HCT116 (cell line): ENCODE data around the gene FAM98B.

ENCODE experiments used
- ELF1 ChIP-seq: IDR thresholded peaks from 2 replicates; pipeline ENCODE4 v1.6.1; 2012; ENCODE audit warnings: low read depth, borderline replicate concordance
- EZH2 ChIP-seq: fragments of 200-600 bp; sonication (generic); IDR thresholded peaks from 2 replicates; pipeline ENCODE4 v1.6.1; 2017; ENCODE audit warnings: antibody characterized with exemption, mixed run types
- POLR2A ChIP-seq: IDR thresholded peaks from 2 replicates; pipeline ENCODE4 v1.7.0; 2011; ENCODE audit warnings: borderline replicate concordance; ENCODE audit not compliant: insufficient read depth, insufficient read length; ENCODE audit errors: extremely low read depth
- POLR2AphosphoS5 ChIP-seq: IDR thresholded peaks from 2 replicates; pipeline ENCODE4 v1.6.1; 2011; ENCODE audit warnings: mild to moderate bottlenecking, low read depth, low read length, moderate library complexity
- RAD21 ChIP-seq: IDR thresholded peaks from 2 replicates; pipeline ENCODE4 v1.6.1; 2012; ENCODE audit warnings: low read depth, mild to moderate bottlenecking
- SIN3A ChIP-seq: IDR thresholded peaks from 2 replicates; pipeline ENCODE4 v1.6.1; 2012; ENCODE audit warnings: low read depth
- SP1 ChIP-seq: IDR thresholded peaks from 2 replicates; pipeline ENCODE4 v1.6.1; 2012; ENCODE audit warnings: low read depth
- ZFX ChIP-seq: fragments of 450-650 bp; IDR thresholded peaks from 2 replicates; pipeline ENCODE4 v1.6.1; 2017
- TF ChIP-seq, protein P1 (sequence below), 3 experiments: fragments of 200-600 bp in 1 of 3; sonication (generic) in 1 of 3; IDR thresholded peaks in 2 of 3; conservative IDR thresholded peaks in 1 of 3; 2 replicates each; pipeline ENCODE4 v1.5.1; 2012 to 2017; ENCODE audit warnings: low read depth in 2 of 3, low read length in 2 of 3, antibody characterized with exemption in 1 of 3, borderline replicate concordance in 1 of 3, control low read depth in 1 of 3, mild to moderate bottlenecking in 1 of 3, mixed read lengths in 1 of 3, mixed run types in 1 of 3, moderate library complexity in 1 of 3; ENCODE audit not compliant: insufficient read depth in 1 of 3
- TF ChIP-seq, protein P2 (sequence below): IDR thresholded peaks from 2 replicates; pipeline ENCODE4 v1.6.1; 2011; ENCODE audit warnings: mild to moderate bottlenecking, low read length, moderate library complexity; ENCODE audit not compliant: insufficient replicate concordance; ENCODE audit errors: extremely low read depth
- TF ChIP-seq, protein P3 (sequence below): IDR thresholded peaks from 2 replicates; pipeline ENCODE4 v1.6.1; 2012; ENCODE audit warnings: low read depth
- TF ChIP-seq, protein P4 (sequence below): IDR thresholded peaks from 2 replicates; pipeline ENCODE4 v1.6.1; 2012
- TF ChIP-seq, protein P5 (sequence below): IDR thresholded peaks from 2 replicates; pipeline ENCODE4 v1.6.1; 2012

DNA sequence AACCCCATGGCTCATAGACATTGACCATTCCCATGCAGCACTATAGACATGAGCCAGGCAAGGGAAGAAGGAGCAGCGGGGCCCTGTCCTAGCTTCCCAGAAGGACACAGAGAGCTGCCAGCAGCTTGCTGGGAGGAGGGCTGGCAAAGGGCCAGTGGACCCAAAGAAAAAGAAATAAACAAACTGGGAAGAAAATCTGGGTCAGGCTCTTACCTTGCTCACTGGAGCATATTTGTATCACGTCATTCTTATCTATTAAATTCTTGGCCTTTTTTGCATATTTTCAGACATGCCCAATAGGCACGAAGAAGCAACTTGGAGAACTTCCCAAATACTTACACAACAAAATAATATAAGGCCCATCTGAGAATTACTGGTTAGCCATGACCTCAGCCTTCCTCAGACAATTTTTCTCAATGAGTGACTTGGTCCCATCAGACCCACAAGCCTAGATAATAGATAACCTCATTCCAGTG is 82.3 kb downstream of the FAM98B start:
- TF ChIP-seq, protein P1, sequence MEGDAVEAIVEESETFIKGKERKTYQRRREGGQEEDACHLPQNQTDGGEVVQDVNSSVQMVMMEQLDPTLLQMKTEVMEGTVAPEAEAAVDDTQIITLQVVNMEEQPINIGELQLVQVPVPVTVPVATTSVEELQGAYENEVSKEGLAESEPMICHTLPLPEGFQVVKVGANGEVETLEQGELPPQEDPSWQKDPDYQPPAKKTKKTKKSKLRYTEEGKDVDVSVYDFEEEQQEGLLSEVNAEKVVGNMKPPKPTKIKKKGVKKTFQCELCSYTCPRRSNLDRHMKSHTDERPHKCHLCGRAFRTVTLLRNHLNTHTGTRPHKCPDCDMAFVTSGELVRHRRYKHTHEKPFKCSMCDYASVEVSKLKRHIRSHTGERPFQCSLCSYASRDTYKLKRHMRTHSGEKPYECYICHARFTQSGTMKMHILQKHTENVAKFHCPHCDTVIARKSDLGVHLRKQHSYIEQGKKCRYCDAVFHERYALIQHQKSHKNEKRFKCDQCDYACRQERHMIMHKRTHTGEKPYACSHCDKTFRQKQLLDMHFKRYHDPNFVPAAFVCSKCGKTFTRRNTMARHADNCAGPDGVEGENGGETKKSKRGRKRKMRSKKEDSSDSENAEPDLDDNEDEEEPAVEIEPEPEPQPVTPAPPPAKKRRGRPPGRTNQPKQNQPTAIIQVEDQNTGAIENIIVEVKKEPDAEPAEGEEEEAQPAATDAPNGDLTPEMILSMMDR (IDR thresholded peaks at IDR 0.05 in 2 of 3, conservative IDR thresholded peaks at IDR 0.05 in 1 of 3; ENCODE audit: borderline replicate concordance in 1 of 3, insufficient read depth in 1 of 3, low read depth in 2 of 3, low read length in 2 of 3), result no peak
- TF ChIP-seq, protein P2, sequence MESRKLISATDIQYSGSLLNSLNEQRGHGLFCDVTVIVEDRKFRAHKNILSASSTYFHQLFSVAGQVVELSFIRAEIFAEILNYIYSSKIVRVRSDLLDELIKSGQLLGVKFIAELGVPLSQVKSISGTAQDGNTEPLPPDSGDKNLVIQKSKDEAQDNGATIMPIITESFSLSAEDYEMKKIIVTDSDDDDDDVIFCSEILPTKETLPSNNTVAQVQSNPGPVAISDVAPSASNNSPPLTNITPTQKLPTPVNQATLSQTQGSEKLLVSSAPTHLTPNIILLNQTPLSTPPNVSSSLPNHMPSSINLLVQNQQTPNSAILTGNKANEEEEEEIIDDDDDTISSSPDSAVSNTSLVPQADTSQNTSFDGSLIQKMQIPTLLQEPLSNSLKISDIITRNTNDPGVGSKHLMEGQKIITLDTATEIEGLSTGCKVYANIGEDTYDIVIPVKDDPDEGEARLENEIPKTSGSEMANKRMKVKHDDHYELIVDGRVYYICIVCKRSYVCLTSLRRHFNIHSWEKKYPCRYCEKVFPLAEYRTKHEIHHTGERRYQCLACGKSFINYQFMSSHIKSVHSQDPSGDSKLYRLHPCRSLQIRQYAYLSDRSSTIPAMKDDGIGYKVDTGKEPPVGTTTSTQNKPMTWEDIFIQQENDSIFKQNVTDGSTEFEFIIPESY, result no peak
- TF ChIP-seq, protein P3, sequence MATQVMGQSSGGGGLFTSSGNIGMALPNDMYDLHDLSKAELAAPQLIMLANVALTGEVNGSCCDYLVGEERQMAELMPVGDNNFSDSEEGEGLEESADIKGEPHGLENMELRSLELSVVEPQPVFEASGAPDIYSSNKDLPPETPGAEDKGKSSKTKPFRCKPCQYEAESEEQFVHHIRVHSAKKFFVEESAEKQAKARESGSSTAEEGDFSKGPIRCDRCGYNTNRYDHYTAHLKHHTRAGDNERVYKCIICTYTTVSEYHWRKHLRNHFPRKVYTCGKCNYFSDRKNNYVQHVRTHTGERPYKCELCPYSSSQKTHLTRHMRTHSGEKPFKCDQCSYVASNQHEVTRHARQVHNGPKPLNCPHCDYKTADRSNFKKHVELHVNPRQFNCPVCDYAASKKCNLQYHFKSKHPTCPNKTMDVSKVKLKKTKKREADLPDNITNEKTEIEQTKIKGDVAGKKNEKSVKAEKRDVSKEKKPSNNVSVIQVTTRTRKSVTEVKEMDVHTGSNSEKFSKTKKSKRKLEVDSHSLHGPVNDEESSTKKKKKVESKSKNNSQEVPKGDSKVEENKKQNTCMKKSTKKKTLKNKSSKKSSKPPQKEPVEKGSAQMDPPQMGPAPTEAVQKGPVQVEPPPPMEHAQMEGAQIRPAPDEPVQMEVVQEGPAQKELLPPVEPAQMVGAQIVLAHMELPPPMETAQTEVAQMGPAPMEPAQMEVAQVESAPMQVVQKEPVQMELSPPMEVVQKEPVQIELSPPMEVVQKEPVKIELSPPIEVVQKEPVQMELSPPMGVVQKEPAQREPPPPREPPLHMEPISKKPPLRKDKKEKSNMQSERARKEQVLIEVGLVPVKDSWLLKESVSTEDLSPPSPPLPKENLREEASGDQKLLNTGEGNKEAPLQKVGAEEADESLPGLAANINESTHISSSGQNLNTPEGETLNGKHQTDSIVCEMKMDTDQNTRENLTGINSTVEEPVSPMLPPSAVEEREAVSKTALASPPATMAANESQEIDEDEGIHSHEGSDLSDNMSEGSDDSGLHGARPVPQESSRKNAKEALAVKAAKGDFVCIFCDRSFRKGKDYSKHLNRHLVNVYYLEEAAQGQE, result no peak
- TF ChIP-seq EZH2, result no peak
- no peak for TF ChIP-seq POLR2AphosphoS5
- no peak for TF ChIP-seq SP1
- no peak for TF ChIP-seq ELF1
- TF ChIP-seq POLR2A, result no peak
- no peak for TF ChIP-seq RAD21
- TF ChIP-seq, protein P4, sequence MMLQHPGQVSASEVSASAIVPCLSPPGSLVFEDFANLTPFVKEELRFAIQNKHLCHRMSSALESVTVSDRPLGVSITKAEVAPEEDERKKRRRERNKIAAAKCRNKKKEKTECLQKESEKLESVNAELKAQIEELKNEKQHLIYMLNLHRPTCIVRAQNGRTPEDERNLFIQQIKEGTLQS, result no peak
- no peak for TF ChIP-seq SIN3A
- TF ChIP-seq, protein P5, sequence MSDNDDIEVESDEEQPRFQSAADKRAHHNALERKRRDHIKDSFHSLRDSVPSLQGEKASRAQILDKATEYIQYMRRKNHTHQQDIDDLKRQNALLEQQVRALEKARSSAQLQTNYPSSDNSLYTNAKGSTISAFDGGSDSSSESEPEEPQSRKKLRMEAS, result no peak
- no peak for TF ChIP-seq ZFX
